Glutamatergic neuron (in vitro differentiated cells): ENCODE data around the gene GDPD5. TPM values are rescaled to one million over a fixed set of nuclear protein-coding genes. Genes with fewer than 3 reads are reported as not detected.

ENCODE experiments used
- DNase-seq: peaks from one replicate; pipeline ENCODE4 v3.0.0; 2022
- H3K27ac Mint-ChIP-seq: one replicate; pipeline ENCODE4 v1.8.0; 2020; ENCODE audit warnings: mild to moderate bottlenecking, mixed read lengths, inconsistent platforms; ENCODE audit not compliant: unreplicated experiment
- H3K27me3 Mint-ChIP-seq: one replicate; pipeline ENCODE4 v1.8.0; 2020; ENCODE audit warnings: mild to moderate bottlenecking, moderate library complexity, mixed read lengths, inconsistent platforms; ENCODE audit not compliant: unreplicated experiment
- H3K36me3 Mint-ChIP-seq: one replicate; pipeline ENCODE4 v1.8.0; 2020; ENCODE audit warnings: mild to moderate bottlenecking, mixed read lengths, inconsistent platforms; ENCODE audit not compliant: unreplicated experiment
- H3K4me1 Mint-ChIP-seq: one replicate; pipeline ENCODE4 v1.8.0; 2020; ENCODE audit warnings: mild to moderate bottlenecking, low read depth, mixed read lengths, inconsistent platforms; ENCODE audit not compliant: unreplicated experiment
- H3K4me3 Mint-ChIP-seq: one replicate; pipeline ENCODE4 v1.8.0; 2020; ENCODE audit warnings: mild to moderate bottlenecking, mixed read lengths, inconsistent platforms; ENCODE audit not compliant: unreplicated experiment
- H3K9me3 Mint-ChIP-seq: one replicate; pipeline ENCODE4 v1.8.0; 2020; ENCODE audit warnings: mild to moderate bottlenecking, moderate library complexity, mixed read lengths, inconsistent platforms; ENCODE audit not compliant: unreplicated experiment
- CTCF ChIP-seq: fragments of 200-600 bp; sonication (generic); IDR thresholded peaks from one replicate; pipeline ENCODE4 v1.5.0; 2021; ENCODE audit not compliant: partially characterized antibody, unreplicated experiment
- total RNA-seq: library from RNA; stranded (reverse); fragmentation: NEBNext Ultra II Directional; extraction: Animal tissue kit (Norgen Biotek cat#: 25700); gene quantifications from one replicate; pipeline ENCODE4 v1.2.1, GENCODE V29; 2021; ENCODE audit not compliant: unreplicated experiment

The GDPD5 gene
- total RNA-seq, 1 donor from 2014 or later: 147 TPM

- H3K36me3 Mint-ChIP-seq: peaks cover 13% of the 10 kb centered on the region
- H3K27ac Mint-ChIP-seq: no peak overlapping the region
- TF ChIP-seq CTCF: no peak
- no peak for DNase-seq
- peaks cover 16% of the 10 kb centered on the region for H3K4me1 Mint-ChIP-seq
- peaks cover 5% of the 10 kb centered on the region for H3K9me3 Mint-ChIP-seq
- H3K27me3 Mint-ChIP-seq: peaks cover 9% of the 10 kb centered on the region
- no peak overlapping the region for H3K4me3 Mint-ChIP-seq
These were observed 12.5 kb downstream of the GDPD5 start for GRCh38 chr11:75513250-75513649.

GRCh38 chr11:75510723-75511019, 15.1 kb downstream of the GDPD5 start:
- no peak for TF ChIP-seq CTCF
- peaks cover under 1% of the 10 kb centered on the region for H3K36me3 Mint-ChIP-seq
- no peak overlapping the region for H3K27ac Mint-ChIP-seq
- no peak overlapping the region for H3K4me3 Mint-ChIP-seq
- H3K4me1 Mint-ChIP-seq: peaks cover 35% of the 10 kb centered on the region
- peaks cover 7% of the 10 kb centered on the region for H3K27me3 Mint-ChIP-seq
- DNase-seq: no peak
- H3K9me3 Mint-ChIP-seq: peaks cover 8% of the 10 kb centered on the region

DNA sequence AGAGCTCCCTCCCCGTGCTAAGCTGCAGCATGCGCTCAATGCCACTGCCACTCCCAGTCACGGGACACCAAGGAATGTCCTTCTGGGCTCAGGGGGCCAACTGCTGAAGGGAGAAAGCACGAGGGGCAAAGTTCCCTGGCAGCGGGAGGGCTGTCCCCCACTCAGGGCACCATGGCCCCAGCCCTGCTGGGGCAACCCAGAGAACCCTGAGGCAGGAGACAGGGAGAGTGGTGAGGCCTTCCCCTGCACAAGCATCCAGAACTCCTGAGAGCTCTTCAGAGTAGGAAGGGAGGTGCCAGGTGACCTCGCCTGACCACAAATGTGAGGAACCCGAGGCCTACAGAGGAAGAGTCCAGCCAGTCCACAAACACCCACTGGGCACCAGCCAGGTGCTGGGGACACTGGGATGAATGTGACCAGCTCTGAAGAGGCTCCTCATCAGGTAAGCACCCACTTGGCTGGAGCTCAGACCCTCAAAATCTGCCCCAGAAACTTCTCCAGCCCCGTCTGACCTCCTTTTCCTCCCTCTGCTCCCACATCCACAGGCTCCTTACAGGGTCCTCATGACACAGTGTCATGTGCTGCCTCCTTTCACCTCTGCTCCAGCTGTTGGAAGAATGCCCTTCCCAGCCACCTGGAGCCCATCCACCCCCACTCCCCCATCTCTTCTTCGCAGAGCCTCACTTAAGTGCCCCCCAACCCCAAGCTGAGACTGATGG, 15.6 kb downstream of the GDPD5 start:
- Mint-ChIP-seq H3K27ac (no peak overlapping the region), H3K27me3 (peaks cover 7% of the 10 kb centered on the region), H3K36me3 (no peaks in the 10 kb centered on the region), H3K4me1 (peaks cover 37% of the 10 kb centered on the region), H3K4me3 (no peak overlapping the region), H3K9me3 (peaks cover 8% of the 10 kb centered on the region)
- DNase-seq: no peak
- TF ChIP-seq CTCF: no peak

DNA sequence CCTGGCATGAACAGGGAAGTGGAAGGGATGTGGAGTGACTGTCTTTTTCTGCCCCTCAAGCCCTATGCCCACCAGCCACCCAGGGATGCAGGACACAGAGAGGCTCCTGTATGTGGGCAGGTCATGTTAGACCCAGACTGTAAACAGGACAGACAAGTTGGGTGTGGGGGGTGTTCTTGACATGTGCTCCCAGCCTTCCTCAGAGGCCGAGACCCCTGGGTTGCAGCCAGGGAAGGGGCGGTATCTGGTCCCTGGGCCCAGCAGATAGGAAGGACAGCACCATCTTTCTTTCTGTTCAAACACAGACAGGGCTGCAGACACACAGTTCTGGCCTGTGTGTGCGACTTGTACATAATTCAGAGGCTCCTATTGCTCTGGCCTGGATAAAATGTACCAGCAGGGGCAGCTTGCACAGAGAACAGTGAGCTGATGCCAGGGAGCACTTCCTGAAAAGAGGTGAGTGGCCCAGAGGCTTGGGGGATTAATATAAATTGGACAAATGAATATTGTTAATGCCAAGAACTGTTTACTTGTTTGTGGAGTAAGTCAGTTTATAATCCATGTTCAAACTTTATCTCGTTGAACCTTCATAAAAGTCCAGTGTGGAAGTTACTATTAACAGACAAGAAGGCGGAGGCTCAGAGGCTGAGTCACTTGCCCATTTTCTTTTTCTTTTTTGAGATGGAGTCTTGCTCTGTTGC, 16.6 kb downstream of the GDPD5 start:
- Mint-ChIP-seq H3K27me3 (peaks cover 7% of the 10 kb centered on the region), H3K27ac (no peak overlapping the region), H3K9me3 (peaks cover 8% of the 10 kb centered on the region), H3K4me1 (peaks cover 42% of the 10 kb centered on the region), H3K4me3 (no peak overlapping the region), H3K36me3 (no peaks in the 10 kb centered on the region)
- TF ChIP-seq CTCF: no peak
- no peak for DNase-seq

DNA sequence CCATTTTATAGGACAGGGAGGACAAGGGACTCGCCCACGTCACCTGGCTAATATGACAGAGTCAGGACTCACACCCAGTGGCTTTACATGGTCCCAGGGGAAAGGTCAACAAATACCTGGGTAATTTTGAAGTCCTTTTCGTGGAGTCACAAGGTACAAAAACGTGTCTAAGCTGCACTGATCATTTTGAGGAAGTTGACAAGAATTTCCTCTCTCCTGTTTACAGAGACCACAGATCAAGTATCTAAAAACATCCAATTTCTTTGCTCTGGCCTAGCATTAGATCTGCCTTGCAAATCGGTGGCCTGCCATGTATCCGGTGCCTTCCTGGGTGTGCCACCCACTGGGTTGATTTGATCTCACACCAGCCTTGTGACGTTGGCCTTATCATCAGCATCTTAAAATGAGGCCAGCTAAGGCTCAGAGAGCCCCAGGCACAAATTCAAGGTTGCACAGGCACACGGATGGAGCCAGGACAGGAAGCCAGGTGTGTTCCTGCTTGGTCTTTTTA, 17.6 kb downstream of the GDPD5 start:
- H3K4me1 Mint-ChIP-seq: peaks cover 42% of the 10 kb centered on the region
- no peak overlapping the region for H3K4me3 Mint-ChIP-seq
- H3K27me3 Mint-ChIP-seq: peaks cover 11% of the 10 kb centered on the region
- TF ChIP-seq CTCF: no peak
- no peak for DNase-seq
- peaks cover 8% of the 10 kb centered on the region for H3K9me3 Mint-ChIP-seq
- peak overlapping the region; percentile 64 for H3K27ac Mint-ChIP-seq
- no peaks in the 10 kb centered on the region for H3K36me3 Mint-ChIP-seq
